ENCODE results near the gene DAP3. TPM values are rescaled to one million over a fixed set of nuclear protein-coding genes. Genes with fewer than 3 reads are reported as not detected.
A peak's percentile ranks its signal among the peaks of the same experiment; 100 is the strongest.
"Not testable (repeated sequence)": the region's sequence is repeated elsewhere in the genome, so short reads cannot be mapped to it uniquely, and the experiment has no call there.

DAP3 gene
- 107 TPM for polyA plus RNA-seq (2013, experiment 1 of 2)
- 109 TPM for polyA plus RNA-seq (2013, experiment 2 of 2)

DNA sequence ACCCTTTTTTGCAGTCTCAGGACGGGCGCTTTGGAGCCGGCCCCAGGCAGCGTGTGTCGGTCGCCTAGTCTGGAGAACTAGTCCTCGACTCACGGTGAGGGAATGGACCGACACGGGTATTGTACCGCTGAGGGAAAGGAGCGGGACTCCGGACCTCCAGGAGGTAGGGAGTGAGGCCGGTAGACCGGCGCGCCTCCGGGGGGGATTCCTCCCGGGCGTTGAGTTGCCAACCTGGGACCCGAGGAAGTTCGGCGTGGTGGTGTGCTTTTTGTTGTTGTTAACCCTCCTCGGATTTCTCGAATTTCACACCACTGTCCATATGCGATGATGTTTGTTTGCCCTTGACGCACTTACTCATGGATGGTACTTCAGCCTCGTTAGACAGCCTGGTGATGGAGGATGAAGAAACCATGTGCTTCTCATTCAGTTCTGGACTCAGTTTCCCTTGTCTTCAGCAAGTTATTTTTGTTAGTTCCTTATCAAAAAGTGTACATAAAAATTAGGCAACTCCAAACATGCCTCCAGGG lies at the start of gene DAP3:
Gene DAP3, plus strand, starts transcription at position 11 of the 527 bp plus-strand sequence. CDS start 20,689 bp downstream, outside the sequence.
- WGBS (ENCODE audit: extremely low coverage, insufficient coverage, low lambda C conversion rate), result no CpG with 5 or more reads among the region's 28 CpGs
- Histone ChIP-seq H3K4ac (ENCODE audit: low read depth, low read length) (peak within 1 kb of the TSS; percentile 18), H3K23ac (ENCODE audit: low read length) (peak within 1 kb of the TSS; percentile 97), H3K56ac (ENCODE audit: low read length) (peak within 1 kb of the TSS; percentile 100), H3K79me2 (ENCODE audit: control insufficient read depth, insufficient read depth, low read length) (peaks cover 53% of the 10 kb centered on the region), H3K18ac (ENCODE audit: low read length) (peak within 1 kb of the TSS; percentile 25), H2BK5ac (ENCODE audit: low read length) (peak within 1 kb of the TSS; percentile 99), H3K9ac (ENCODE audit: low read length) (peak within 1 kb of the TSS; percentile 99), H3K27ac (ENCODE audit: low read depth, low read length) (peak within 1 kb of the TSS; percentile 94), H3K4me3 (ENCODE audit: low read length) (peak within 1 kb of the TSS; percentile 96), H3K4me2 (ENCODE audit: low read length) (peak within 1 kb of the TSS; percentile 50)
- not testable (repeated sequence) for H2BK15ac ChIP-seq (replicated peaks; ENCODE audit: low read depth); H3K27me3 ChIP-seq (ENCODE audit: insufficient read depth, low read length, poor library complexity); H4K5ac ChIP-seq (ENCODE audit: low read length); H2BK120ac ChIP-seq (ENCODE audit: low read depth, low read length); H3K4me1 ChIP-seq (ENCODE audit: control insufficient read depth, low read depth, low read length); H3K79me1 ChIP-seq (ENCODE audit: low read length); H4K8ac ChIP-seq (ENCODE audit: low read depth, low read length); H2AK5ac ChIP-seq (ENCODE audit: low read length); DNase-seq; H3K36me3 ChIP-seq (ENCODE audit: control insufficient read depth, insufficient read depth, low read length)

- Histone ChIP-seq H3K27me3 (ENCODE audit: insufficient read depth, low read length, poor library complexity) (no peaks in the 10 kb centered on the region), H3K18ac (ENCODE audit: low read length) (no peak overlapping the region), H3K4me2 (ENCODE audit: low read length) (no peak overlapping the region), H2BK15ac (replicated peaks; ENCODE audit: low read depth) (no peak overlapping the region), H3K9ac (ENCODE audit: low read length) (no peak overlapping the region), H3K4me1 (ENCODE audit: control insufficient read depth, low read depth, low read length) (no peaks in the 10 kb centered on the region), H3K4me3 (ENCODE audit: low read length) (no peak overlapping the region), H3K79me2 (ENCODE audit: control insufficient read depth, insufficient read depth, low read length) (no peaks in the 10 kb centered on the region), H2BK5ac (ENCODE audit: low read length) (no peak overlapping the region), H2AK5ac (ENCODE audit: low read length) (no peak overlapping the region), H3K4ac (ENCODE audit: low read depth, low read length) (no peak overlapping the region), H3K27ac (ENCODE audit: low read depth, low read length) (no peak overlapping the region), H3K56ac (ENCODE audit: low read length) (no peak overlapping the region), H2BK120ac (ENCODE audit: low read depth, low read length) (no peak overlapping the region), H3K36me3 (ENCODE audit: control insufficient read depth, insufficient read depth, low read length) (no peaks in the 10 kb centered on the region), H3K23ac (ENCODE audit: low read length) (no peak overlapping the region), H4K8ac (ENCODE audit: low read depth, low read length) (no peak overlapping the region), H4K5ac (ENCODE audit: low read length) (no peak overlapping the region), H3K79me1 (ENCODE audit: low read length) (no peaks in the 10 kb centered on the region)
- no peak for DNase-seq
Observed at GRCh38 chr1:155640367-155640766, 48.5 kb upstream of the DAP3 start.

- H3K4me3 ChIP-seq (ENCODE audit: low read length), result not testable (repeated sequence)
- WGBS (ENCODE audit: extremely low coverage, insufficient coverage, low lambda C conversion rate), result no CpG with 5 or more reads among the region's 11 CpGs
Observed at GRCh38 chr1:155642559-155643180, 46.2 kb upstream of the DAP3 start.

DNA sequence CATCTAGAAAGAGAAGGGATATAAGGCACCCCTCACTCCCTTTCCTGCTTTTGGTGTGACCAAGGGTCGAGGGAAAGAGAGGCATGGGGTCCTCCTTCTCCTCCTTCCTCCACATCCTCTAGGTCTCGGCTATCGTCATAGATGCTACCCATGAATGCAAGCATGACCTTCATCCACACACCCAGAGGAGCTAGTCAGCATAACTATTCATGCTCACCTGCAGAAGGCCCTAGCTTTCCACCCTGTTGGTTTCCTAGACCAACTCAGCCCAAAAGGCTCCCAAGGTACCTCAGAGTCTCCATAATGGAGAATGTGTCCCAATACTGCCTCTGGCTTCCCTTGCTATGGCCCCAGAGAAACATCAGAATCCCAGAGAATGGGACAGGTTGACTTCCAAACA lies 45.7 kb upstream of the DAP3 start:
- no peak overlapping the region for H3K23ac ChIP-seq (ENCODE audit: low read length)
- no peak overlapping the region for H3K27ac ChIP-seq (ENCODE audit: low read depth, low read length)
- no peak overlapping the region for H3K4me2 ChIP-seq (ENCODE audit: low read length)
- H4K8ac ChIP-seq (ENCODE audit: low read depth, low read length), result no peak overlapping the region
- no peaks in the 10 kb centered on the region for H3K79me1 ChIP-seq (ENCODE audit: low read length)
- no peak overlapping the region for H3K4me3 ChIP-seq (ENCODE audit: low read length)
- H3K56ac ChIP-seq (ENCODE audit: low read length), result no peak overlapping the region
- H3K4me1 ChIP-seq (ENCODE audit: control insufficient read depth, low read depth, low read length), result no peaks in the 10 kb centered on the region
- H2BK5ac ChIP-seq (ENCODE audit: low read length), result no peak overlapping the region
- no peak overlapping the region for H3K9ac ChIP-seq (ENCODE audit: low read length)
- H3K27me3 ChIP-seq (ENCODE audit: insufficient read depth, low read length, poor library complexity), result no peaks in the 10 kb centered on the region
- WGBS (ENCODE audit: extremely low coverage, insufficient coverage, low lambda C conversion rate), result no CpG with 5 or more reads among the region's 3 CpGs
- no peak overlapping the region for H2AK5ac ChIP-seq (ENCODE audit: low read length)
- H3K4ac ChIP-seq (ENCODE audit: low read depth, low read length), result no peak overlapping the region
- no peaks in the 10 kb centered on the region for H3K79me2 ChIP-seq (ENCODE audit: control insufficient read depth, insufficient read depth, low read length)
- no peak overlapping the region for H2BK15ac ChIP-seq (replicated peaks; ENCODE audit: low read depth)
- H3K36me3 ChIP-seq (ENCODE audit: control insufficient read depth, insufficient read depth, low read length), result no peaks in the 10 kb centered on the region
- no peak overlapping the region for H4K5ac ChIP-seq (ENCODE audit: low read length)
- no peak overlapping the region for H3K18ac ChIP-seq (ENCODE audit: low read length)
- no peak for DNase-seq
- no peak overlapping the region for H2BK120ac ChIP-seq (ENCODE audit: low read depth, low read length)

More at GRCh38 chr1:155642559-155643180, 46.2 kb upstream of the DAP3 start:
- not testable (repeated sequence) for H3K36me3 ChIP-seq (ENCODE audit: control insufficient read depth, insufficient read depth, low read length); H3K18ac ChIP-seq (ENCODE audit: low read length); H3K23ac ChIP-seq (ENCODE audit: low read length); H4K5ac ChIP-seq (ENCODE audit: low read length); H4K8ac ChIP-seq (ENCODE audit: low read depth, low read length); H3K9ac ChIP-seq (ENCODE audit: low read length); H3K4me2 ChIP-seq (ENCODE audit: low read length); H3K4ac ChIP-seq (ENCODE audit: low read depth, low read length); H3K4me1 ChIP-seq (ENCODE audit: control insufficient read depth, low read depth, low read length); H3K27ac ChIP-seq (ENCODE audit: low read depth, low read length); H3K56ac ChIP-seq (ENCODE audit: low read length); H2AK5ac ChIP-seq (ENCODE audit: low read length); H3K27me3 ChIP-seq (ENCODE audit: insufficient read depth, low read length, poor library complexity); H2BK120ac ChIP-seq (ENCODE audit: low read depth, low read length); H2BK15ac ChIP-seq (replicated peaks; ENCODE audit: low read depth); H3K79me2 ChIP-seq (ENCODE audit: control insufficient read depth, insufficient read depth, low read length); H3K79me1 ChIP-seq (ENCODE audit: low read length); H2BK5ac ChIP-seq (ENCODE audit: low read length)
- peak; percentile 24 for DNase-seq

DNA sequence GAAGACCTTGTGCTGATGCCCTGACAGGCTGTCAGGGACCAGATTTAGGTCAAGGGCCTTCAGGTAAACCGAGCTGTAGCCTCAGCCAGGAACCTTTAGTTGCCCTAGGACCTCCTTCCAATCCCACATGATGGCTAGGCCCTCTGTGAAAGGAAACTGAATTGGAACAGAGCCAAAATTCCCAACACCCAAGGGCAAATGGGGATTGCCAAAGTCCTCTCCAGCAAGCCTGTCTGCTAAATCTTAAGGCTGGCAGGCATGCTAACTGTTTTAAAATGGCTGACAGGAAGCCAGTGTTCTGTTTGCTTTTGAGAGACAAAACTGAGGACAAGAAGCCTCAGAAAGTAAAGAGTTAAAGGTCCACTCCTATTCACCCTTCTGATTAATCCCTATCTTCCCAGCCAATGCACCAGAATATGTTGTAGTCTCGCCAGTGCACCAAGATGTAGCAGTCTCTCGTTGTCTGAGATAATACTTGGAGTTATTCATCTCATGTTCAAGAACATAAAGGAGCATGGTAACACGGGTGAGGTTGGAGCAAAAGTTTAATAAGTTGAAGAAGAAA lies 43.8 kb upstream of the DAP3 start:
- Histone ChIP-seq H2AK5ac (ENCODE audit: low read length) (no peak overlapping the region), H4K8ac (ENCODE audit: low read depth, low read length) (no peak overlapping the region), H3K18ac (ENCODE audit: low read length) (no peak overlapping the region), H3K23ac (ENCODE audit: low read length) (no peak overlapping the region), H4K5ac (ENCODE audit: low read length) (no peak overlapping the region), H3K4ac (ENCODE audit: low read depth, low read length) (no peak overlapping the region), H2BK15ac (replicated peaks; ENCODE audit: low read depth) (no peak overlapping the region), H3K79me1 (ENCODE audit: low read length) (no peaks in the 10 kb centered on the region), H3K4me1 (ENCODE audit: control insufficient read depth, low read depth, low read length) (no peaks in the 10 kb centered on the region), H2BK120ac (ENCODE audit: low read depth, low read length) (no peak overlapping the region), H3K56ac (ENCODE audit: low read length) (no peak overlapping the region), H3K4me2 (ENCODE audit: low read length) (no peak overlapping the region), H3K36me3 (ENCODE audit: control insufficient read depth, insufficient read depth, low read length) (no peaks in the 10 kb centered on the region), H3K27ac (ENCODE audit: low read depth, low read length) (no peak overlapping the region), H3K9ac (ENCODE audit: low read length) (no peak overlapping the region), H3K27me3 (ENCODE audit: insufficient read depth, low read length, poor library complexity) (no peaks in the 10 kb centered on the region), H3K79me2 (ENCODE audit: control insufficient read depth, insufficient read depth, low read length) (no peaks in the 10 kb centered on the region), H2BK5ac (ENCODE audit: low read length) (no peak overlapping the region), H3K4me3 (ENCODE audit: low read length) (no peak overlapping the region)
- no CpG with 5 or more reads among the region's 4 CpGs for WGBS (ENCODE audit: extremely low coverage, insufficient coverage, low lambda C conversion rate)
- DNase-seq, result no peak

Data from mesendoderm (in vitro differentiated cells).